Ovary (tissue), 9 donors: ENCODE measurements around the gene IFI44L. TPM values are rescaled to one million over a fixed set of nuclear protein-coding genes. Genes with fewer than 3 reads are reported as not detected.

Experiments used
- DNase-seq, 5 donors: peaks; one replicate each; pipeline ENCODE4 v3.0.0-alpha.2; 2019 to 2020
- H3K27ac ChIP-seq, 2 donors: fragments of 200-600 bp; one replicate each; pipeline versions ENCODE4 v1.5.1 to v1.8.0; 2019 to 2022
- H3K27me3 ChIP-seq: fragments of 200-600 bp; one replicate; pipeline ENCODE4 v1.8.0; 2022
- H3K36me3 ChIP-seq: fragments of 200-600 bp; sonication (generic); one replicate; pipeline ENCODE4 v1.5.1; 2019
- H3K4me1 ChIP-seq: one replicate; pipeline ENCODE4 v1.8.1; 2013; ENCODE audit warnings: mild to moderate bottlenecking, moderate library complexity; ENCODE audit not compliant: insufficient read depth
- H3K4me3 ChIP-seq: fragments of 200-600 bp; sonication (generic); one replicate; pipeline ENCODE4 v1.5.1; 2017
- H3K9me3 ChIP-seq, 2 donors: fragments of 200-600 bp in 1 of 2; sonication (generic) in 1 of 2; one replicate each; pipeline versions ENCODE4 v1.5.1 to v1.8.1; 2013 to 2019; ENCODE audit warnings: mild to moderate bottlenecking in 1 of 2, moderate library complexity in 1 of 2
- EP300 ChIP-seq: sonication (generic); formaldehyde crosslinking; IDR thresholded peaks from one replicate; pipeline ENCODE4 v1.6.1; 2017; ENCODE audit warnings: antibody characterized with exemption
- POLR2A ChIP-seq: fragments of 450-650 bp; IDR thresholded peaks from one replicate; pipeline ENCODE4 v1.6.1; 2017; ENCODE audit warnings: antibody characterized with exemption, mild to moderate bottlenecking, moderate library complexity
- WGBS, 3 donors: extraction: QIAGEN DNeasy Blood & Tissue Kit in 1 of 3; methylation state at CpG; one replicate each; pipeline versions ENCODE4 v1.1.5 to v1.1.7; 2013 to 2017; 5-methylcytosine and 5-hydroxymethylcytosine counted together
- intact Hi-C, 4 donors: fragments of 100-400 bp; cut with DNase I; formaldehyde crosslinking; loops; one replicate each; pipeline versions ENCODE4 v1.11.0 to v1.15.1; 2022 to 2023
- polyA plus RNA-seq, 2 donors: library from polyadenylated mRNA; stranded (reverse); fragments of 200-250 nt in 1 of 2; fragments of 350-450 nt in 1 of 2; fragmentation: Illumina TruSeq in 1 of 2; extraction: RNeasy Lipid Tissue Mini Kit (QIAGEN cat#74804) in 1 of 2; gene quantifications; one replicate each; pipeline ENCODE4 v1.2.3, GENCODE V29; 2013 to 2014
- total RNA-seq, 7 donors: library from RNA; depleted of rRNA in 2 of 7; stranded (reverse); fragments of >200 nt in 2 of 7; fragmentation: NEBNext Ultra II Directional in 3 of 7; extraction: Animal tissue kit (Norgen Biotek cat#: 25700) in 3 of 7; gene quantifications; one replicate each; pipeline versions ENCODE4 v1.1.0 to v1.2.4, GENCODE V29; 2016 to 2023
- TF ChIP-seq, protein P1 (sequence below), 3 donors: fragments of 450-650 bp in 2 of 3; fragments of 200-600 bp in 1 of 3; IDR thresholded peaks; one replicate each; pipeline versions ENCODE4 v1.5.1 to v1.8.0; 2016 to 2022; ENCODE audit warnings: antibody characterized with exemption in 3 of 3, mild to moderate bottlenecking in 1 of 3
- donor health status: DM: no; HTN: no; CAD: no; lungs with moderate emphysema.
- donor health status: DM: no; HTN: no; CAD: no.
- donor health status: Bipolar disorder and iron deficiency.
- donor health status: DM: yes; HTN: yes; CAD: no.
- donor health status: DM: no; HTN: no; CAD: no.
- donor health status: DM: yes; HTN: yes; CAD: no.

The IFI44L gene
- total and polyA plus RNA-seq, 9 donors, result 4.3 to 36.0 (median 10.3) TPM

DNA sequence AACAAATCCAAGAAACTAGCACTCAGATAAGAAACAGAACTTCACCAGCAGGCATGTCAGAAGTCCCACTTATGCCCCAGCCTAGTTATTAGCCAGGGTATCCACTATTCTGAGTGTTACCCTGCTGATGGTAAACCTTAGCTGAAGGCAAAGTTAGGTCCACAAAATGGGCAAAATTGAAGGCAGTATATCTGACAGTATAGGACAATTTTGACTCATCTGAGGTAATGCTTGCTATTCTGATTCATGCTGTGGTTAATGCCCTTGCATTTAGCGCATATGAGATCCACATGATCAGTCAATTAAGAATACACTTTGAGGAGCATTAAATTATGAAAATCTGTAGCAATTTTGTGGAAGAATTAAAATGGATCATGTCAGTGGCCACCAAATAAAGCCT lies 44.5 kb downstream of the IFI44L start:
- no peaks in the 10 kb centered on the region for H3K27me3 ChIP-seq
- no peaks in the 10 kb centered on the region for H3K4me1 ChIP-seq
- no peaks in the 10 kb centered on the region for H3K36me3 ChIP-seq
- TF ChIP-seq, protein P1, sequence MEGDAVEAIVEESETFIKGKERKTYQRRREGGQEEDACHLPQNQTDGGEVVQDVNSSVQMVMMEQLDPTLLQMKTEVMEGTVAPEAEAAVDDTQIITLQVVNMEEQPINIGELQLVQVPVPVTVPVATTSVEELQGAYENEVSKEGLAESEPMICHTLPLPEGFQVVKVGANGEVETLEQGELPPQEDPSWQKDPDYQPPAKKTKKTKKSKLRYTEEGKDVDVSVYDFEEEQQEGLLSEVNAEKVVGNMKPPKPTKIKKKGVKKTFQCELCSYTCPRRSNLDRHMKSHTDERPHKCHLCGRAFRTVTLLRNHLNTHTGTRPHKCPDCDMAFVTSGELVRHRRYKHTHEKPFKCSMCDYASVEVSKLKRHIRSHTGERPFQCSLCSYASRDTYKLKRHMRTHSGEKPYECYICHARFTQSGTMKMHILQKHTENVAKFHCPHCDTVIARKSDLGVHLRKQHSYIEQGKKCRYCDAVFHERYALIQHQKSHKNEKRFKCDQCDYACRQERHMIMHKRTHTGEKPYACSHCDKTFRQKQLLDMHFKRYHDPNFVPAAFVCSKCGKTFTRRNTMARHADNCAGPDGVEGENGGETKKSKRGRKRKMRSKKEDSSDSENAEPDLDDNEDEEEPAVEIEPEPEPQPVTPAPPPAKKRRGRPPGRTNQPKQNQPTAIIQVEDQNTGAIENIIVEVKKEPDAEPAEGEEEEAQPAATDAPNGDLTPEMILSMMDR (IDR thresholded peaks at IDR 0.05), result no peak
- TF ChIP-seq EP300 (no peak), POLR2A (no peak)
- WGBS, 3 donors, result 97 to 100% (median 100%) methylated on average over 1 of the region's 1 CpG
- no peak overlapping the region for H3K4me3 ChIP-seq
- H3K27ac ChIP-seq, result no peak overlapping the region
- H3K9me3 ChIP-seq, result no peaks in the 10 kb centered on the region
- intact Hi-C loops, result no loop called here
- no peak for DNase-seq

- H3K27me3 ChIP-seq, result no peaks in the 10 kb centered on the region
- no peaks in the 10 kb centered on the region for H3K36me3 ChIP-seq
- 90 to 96% (median 92%) methylated on average over 6 of the region's 6 CpGs for WGBS, 3 donors
- TF ChIP-seq POLR2A (no peak), EP300 (no peak)
- TF ChIP-seq, protein P1 (IDR thresholded peaks at IDR 0.05), result no peak
- no peaks in the 10 kb centered on the region for H3K4me1 ChIP-seq
- no peak for DNase-seq
- H3K27ac ChIP-seq, result no peak overlapping the region
- no peaks in the 10 kb centered on the region for H3K9me3 ChIP-seq
- H3K4me3 ChIP-seq, result no peak overlapping the region
- intact Hi-C loops, result no loop called here
Observed at GRCh38 chr1:78665809-78666208, 45.6 kb downstream of the IFI44L start.

DNA sequence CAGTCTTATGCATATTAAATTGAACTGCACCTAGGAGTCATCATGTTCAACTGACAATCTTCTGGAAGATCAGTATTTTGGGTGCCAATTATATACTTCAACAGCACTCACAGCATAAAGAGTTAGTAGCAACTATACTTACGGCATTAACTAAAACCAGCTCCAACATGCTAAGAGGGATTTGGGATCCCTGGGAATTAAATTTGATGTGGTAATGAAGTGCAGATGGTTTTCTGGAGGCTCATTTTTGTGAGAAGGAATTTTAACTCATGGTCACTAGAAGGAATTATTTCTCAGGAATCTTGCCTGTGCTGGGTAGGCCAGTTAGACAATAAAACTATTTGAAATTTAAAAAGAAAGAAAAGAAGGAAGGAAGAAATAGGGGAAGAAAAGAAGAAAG lies 47.7 kb downstream of the IFI44L start:
- intact Hi-C loops, result no loop called here

DNA sequence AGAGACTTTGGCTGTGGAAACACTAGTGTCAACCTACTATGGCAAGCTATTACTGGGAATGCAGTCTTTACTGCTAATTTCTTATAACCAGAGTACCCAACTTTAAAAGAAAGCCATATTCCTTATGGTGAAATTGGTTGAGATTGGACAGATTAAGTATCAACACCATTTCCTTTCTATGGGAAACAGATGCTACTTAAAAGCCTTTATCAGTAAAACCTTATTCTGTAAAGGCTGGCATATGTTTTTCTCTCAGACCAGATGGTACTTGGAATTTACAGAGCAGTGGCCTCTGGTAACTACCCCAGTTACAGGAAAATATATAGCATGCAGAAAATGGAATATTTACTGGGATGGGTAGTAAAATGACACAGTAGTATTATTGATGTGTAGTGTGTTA lies 48.2 kb downstream of the IFI44L start:
- no peak overlapping the region for H3K4me3 ChIP-seq
- H3K27me3 ChIP-seq, result no peaks in the 10 kb centered on the region
- H3K9me3 ChIP-seq, result no peaks in the 10 kb centered on the region
- DNase-seq, result no peak
- TF ChIP-seq POLR2A (no peak), EP300 (no peak)
- TF ChIP-seq, protein P1 (IDR thresholded peaks at IDR 0.05), result no peak
- no peaks in the 10 kb centered on the region for H3K36me3 ChIP-seq
- intact Hi-C loops, result no loop called here
- H3K4me1 ChIP-seq, result no peaks in the 10 kb centered on the region
- H3K27ac ChIP-seq, result no peak overlapping the region

More for the DNA sequence above, 47.7 kb downstream of the IFI44L start:
- Histone ChIP-seq H3K9me3 (no peaks in the 10 kb centered on the region), H3K4me1 (no peaks in the 10 kb centered on the region), H3K4me3 (no peak overlapping the region), H3K27me3 (no peaks in the 10 kb centered on the region), H3K36me3 (no peaks in the 10 kb centered on the region), H3K27ac (no peak overlapping the region)
- no peak for DNase-seq
- TF ChIP-seq EP300 (no peak), POLR2A (no peak)
- TF ChIP-seq, protein P1 (IDR thresholded peaks at IDR 0.05), result no peak
- 95 to 100% (median 97%) methylated on average over 1 of the region's 1 CpG for WGBS, 3 donors
